GM18508 (cell line): ENCODE data around the gene WBP2.

ENCODE experiments used
- ATAC-seq: cut with Tn5 transposase; IDR thresholded peaks from one replicate; pipeline ENCODE4 v1.9.1; 2021; ENCODE audit warnings: moderate number of reproducible peaks; ENCODE audit not compliant: insufficient read depth, unreplicated experiment

WBP2 gene

DNA sequence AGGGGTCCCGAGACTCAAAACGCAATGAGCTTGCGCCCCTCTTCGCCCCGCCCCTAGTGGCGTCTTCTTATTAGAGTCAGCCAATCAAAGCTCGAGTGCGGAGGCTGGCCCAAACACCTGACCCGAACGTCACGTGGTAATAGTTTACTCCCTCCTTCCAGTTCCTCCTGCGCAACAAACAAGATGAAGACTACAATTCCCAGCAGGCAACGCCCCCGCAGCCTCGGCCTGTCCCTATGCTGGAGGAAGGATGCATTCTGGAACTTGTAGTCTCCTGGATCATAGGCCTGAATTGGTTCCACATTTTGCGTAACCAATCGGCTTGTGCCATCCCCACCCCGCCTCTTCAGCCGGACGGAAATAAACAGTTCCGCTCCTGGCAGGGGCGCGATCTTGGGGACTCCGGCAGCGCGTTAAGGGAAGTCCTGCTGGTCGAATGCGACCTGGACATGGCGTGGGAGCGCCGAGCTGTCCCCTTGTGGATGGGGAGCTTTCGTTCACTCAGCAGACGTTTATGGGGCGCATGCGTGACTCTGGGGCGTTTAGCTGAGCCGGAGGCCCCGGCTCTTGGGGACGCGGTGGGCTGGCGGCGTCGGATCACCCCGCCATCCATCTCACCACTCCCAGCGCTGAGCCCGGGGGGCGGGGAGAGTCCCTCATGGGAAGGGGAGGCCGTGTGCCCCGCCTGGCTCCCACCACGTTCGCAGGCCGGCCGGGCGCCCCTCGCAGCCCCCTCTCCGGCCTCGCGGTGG, at the start of gene WBP2:
WBP2 (minus strand) TSS at position 26 of the 752 bp plus-strand sequence. CDS start 38 bp downstream, outside the sequence.
- peak; percentile 64 for ATAC-seq

DNA sequence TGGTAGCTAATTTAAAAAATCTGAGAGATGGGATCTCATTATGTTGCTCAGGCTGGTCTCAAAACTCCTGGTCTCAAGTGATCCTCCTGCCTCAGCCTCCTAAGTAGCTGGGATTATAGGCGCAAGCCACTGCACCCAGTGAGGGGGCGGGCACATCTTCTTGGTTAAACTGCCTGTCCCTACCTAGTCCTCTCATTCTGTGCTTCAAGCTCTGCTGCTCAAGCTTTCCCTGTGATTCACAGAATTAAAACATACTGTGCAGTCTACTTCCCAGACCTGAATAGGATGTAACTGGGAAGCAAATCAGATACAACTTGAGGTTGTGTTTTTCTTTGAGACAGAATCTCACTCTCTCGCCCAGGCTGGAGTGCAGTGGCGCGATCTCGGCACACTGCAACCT, 47.3 kb upstream of the WBP2 start:
- ATAC-seq: no peak

DNA sequence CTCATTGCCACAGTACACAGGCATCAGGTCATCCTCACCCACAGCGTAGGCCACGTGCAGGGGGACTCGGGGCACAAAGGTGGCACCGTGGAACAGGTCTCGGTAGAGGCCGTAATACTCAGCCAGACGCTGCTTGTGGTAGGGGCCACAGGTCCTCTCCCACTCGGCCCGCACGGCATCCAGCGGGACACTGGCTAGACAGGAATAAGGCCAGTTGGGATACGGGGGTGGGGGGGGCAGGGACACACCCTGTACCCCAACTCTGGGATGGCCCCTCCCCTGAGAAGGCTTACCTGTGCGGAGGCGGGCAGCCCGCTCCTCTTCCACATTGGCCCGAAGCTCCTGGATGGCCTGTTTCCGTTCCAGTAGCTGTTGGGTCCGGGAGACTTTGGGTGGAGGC, 46.6 kb upstream of the WBP2 start:
- ATAC-seq: no peak

DNA sequence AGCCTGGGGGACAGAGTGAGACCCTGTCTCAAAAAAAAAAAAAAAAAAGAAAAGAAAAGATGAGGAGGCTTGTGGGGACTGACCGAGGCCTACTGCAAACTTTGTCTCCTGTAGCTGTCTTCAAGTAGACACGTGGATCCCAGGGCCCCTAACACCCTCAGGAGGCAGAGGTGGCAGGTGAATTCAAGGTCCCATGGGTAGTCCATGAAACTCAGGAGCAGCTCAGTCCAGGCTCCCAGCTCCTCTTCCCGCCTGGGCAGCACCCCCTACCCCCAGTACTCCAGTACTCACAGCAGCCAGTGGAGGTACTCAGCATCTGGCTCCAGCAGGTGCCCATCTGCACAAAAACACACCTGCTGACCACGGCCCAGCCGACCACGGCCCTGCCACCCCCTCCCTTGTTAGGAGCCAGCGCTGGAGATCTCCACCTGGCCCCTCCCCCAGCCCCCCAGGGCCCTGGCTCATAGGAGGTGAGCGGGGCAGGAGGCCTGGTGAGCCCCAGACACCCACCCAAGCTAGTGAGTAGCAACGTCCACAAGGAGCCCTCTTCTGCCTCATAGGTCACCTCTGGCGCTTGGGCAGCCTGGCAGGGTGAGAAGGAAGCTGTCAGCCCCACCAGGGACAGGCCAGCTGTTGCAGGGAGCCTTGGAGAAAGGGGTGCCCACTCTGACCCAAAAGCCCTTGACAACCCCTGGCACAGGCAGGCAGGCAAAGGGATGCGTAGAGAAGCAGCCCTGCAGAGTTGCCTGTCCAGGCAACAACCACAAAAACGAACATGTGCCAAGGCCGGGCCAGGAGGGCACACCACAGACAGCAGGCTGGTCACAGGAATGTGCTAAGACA, 45.8 kb upstream of the WBP2 start:
- ATAC-seq: no peak

DNA sequence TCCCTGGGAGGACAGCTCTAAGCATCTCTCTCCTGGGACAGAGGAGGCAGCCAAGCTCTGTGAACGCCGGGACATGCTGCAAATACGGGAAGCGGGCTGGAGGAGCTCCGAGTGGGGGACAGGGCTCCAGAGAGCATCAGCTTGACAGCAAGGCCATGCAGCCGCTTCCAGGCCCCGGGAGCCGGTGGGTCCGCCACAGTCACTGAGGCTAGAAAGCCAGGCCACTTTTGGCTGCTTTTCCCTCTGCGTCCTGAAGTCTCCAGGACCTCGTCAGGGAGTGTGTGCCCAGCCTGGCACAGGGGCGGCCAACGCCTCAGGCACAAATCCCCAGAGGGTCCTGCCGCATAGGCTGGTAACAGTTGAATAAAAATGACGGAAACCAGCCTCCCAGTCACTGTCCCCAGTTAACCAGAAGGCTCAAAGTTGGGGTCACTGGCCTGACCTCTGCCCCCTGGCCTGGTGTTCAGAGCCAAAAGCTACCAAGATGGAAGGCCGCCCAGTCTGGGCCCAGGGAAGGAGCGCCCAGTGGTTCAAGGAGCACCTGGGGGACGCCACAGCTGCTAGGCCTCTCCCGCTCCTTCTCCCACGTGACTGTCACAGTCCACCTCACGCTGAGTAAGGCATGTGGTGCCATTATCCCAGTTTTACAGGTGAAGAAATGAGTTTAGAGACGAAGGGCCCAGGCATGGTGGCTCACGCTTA, 44.8 kb upstream of the WBP2 start:
- no peak for ATAC-seq

DNA sequence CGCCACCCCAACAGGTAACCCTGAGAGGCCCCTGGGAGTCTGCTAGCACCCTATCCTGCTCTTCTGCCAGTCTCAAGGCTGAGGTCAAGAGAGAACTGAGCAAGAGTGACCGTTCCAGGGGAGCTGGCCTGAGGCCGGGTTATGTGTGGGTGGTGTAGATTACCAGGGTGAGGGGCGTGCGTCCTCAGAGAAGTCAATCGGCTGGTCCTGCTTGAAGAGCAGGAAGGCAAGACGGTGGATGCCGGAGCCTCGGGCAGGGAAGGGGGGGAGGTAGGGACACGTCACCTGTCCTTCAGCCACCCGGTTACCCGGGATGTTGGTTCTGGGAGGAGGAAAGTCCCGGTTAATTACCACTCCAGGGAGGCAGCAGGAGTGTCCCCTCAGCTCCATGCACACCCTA, 44.2 kb upstream of the WBP2 start:
- no peak for ATAC-seq

DNA sequence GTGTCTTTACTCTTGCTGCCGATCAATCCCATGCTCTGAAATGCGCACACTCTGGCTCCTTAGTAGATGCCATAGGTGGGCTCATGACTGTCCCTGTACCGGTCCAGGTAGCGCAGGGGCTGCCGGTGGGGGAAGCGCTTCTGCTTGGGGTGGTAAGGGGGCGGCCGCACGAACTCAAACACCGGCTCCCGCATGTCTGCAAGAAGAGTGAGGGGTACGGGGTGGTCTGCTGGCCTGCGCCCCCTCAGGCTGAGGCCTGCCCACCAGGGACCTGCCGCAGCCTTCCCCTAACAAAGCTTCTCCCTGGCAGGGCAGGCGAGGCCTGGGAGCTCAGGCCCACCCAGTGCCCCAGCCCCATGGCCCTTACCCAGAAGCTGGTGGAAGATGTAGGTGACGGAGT, 43.7 kb upstream of the WBP2 start:
- ATAC-seq: no peak

DNA sequence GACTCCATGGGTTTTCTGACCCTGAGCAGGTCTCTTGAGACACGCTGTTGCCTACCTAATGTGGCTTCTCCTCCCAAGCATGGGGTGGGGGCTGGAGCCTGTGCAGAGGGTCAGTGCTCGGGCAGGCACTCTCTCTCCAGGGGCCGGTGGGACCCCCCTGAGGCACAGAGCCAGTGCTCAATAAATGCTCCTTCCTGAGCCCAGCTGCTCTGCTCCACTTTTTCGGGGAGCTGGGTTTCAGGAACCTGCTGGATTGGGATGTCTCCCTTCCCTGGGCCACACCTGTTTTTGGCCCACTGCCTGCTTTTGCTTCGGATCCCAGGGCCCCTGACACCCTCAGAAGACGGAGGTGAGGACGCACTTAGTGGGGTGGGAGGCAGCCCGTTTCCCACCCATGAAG, 42.9 kb upstream of the WBP2 start:
- ATAC-seq: no peak

DNA sequence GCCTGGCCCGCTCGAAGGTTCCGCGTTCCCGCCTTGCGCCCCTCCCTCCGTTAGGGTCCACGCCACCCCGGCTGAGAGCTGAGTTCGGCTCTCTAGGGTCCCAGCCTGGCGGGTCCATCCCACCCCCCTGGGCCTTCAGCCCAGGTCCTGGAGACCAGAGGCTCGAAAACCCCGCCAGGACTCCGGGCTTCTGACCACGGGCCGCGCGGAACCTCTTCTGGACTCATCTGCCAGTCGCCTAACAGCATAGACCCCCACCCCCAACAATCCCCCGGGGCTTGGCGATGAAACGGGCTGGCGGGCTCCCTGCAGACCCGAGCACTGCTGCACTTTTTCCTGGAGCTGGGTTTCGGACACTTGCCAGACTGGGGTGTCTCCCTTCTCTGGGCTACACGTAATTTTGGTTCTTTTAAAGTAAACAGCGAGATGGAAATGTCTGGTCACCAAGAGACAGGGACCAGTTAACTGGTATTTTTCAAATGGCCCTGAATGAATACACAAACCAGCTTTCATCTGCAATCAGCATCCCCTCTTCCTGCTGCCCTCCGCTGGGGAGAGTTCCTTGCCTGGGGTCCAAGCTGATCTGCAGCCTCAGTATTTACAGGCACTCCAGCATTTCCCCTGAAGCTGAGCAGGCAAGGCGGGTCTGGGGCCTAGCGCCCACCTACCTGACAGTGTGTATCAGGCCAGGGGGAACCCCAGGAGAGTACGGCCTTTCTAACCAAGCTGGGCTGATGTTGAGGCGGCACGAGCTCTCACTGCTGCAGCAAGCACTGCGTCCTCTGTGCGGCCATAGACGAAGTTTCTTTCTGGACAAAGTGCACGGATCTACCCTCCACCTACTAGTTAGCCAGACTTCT, 42.3 kb upstream of the WBP2 start:
- ATAC-seq: no peak

DNA sequence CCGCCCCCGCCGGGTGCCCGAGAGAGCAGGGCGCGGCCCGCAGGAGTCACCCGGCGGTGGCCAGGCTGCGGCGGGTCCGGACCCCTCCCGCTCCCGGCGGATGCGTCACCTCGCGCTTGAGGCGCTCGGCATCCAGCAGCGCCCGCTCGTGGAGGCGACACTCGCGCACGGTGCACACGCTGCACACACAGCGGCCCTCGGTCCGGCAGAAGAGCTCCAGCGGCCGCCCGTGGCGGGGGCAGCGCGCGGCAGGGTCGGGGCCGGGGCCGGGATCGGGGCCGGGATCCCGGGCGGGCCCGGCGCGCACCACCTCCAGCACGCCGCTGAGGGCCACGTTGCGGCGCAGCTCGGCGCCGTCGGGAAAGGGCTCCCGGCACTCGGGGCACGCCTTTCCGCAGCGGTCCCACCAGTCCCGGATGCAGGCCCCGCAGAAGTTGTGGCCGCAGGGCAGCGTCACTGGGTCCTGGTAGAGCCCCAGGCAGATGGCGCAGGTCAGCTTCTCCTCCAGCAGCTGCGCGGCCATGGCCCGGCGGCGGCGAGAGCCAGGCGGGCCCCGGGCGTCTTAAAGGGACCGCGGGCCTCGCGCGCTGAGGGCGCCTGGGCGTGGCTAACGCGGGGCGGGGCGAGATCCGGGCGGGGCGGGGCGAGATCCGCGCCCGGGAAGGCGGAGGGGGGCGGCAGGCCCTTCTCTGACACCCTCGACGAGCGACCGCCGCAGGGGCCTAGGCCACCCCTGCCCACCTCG, 41.5 kb upstream of the WBP2 start, which contains the start of gene TRIM65:
TRIM65 (minus strand) TSS at position 537 of the 745 bp plus-strand sequence; CDS start at position 523, 14 bp downstream.
- ATAC-seq: no peak

DNA sequence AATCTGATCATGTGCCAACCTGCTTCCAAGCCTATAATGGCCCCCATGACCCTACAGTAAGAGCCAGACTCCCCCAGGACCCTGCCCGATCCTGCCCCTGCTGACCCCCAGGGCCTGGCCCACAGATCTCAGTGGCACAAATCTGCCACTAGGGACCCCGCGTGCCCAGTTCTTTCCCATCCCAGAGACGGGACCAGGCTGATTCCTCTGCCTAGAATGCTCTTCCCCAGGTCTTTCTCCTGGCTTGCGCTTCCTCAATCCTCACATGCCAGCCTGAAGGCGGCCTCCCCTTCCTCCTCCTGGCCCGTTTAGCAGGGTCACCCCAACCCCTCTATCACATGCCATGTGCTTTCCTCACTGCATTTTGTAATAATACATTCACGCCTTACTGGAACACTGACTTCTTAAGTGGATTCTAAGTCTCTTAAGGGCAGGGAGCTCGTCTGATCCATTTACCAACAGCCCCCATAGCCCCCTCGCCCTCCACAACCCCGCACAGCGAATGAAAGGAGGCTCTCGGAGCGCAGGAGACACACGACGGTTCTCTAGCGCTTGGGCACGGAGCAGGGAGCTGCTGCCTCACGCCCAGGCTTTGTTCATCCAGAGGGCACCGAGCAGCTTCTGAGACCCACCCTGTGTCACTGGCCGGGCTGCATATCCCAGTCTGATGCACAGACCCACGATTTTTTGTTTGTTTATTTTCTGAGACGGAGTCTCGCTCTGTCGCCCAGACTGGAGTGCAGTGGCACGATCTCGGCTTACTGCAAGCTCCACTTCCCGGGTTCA, 40.4 kb upstream of the WBP2 start:
- no peak for ATAC-seq

DNA sequence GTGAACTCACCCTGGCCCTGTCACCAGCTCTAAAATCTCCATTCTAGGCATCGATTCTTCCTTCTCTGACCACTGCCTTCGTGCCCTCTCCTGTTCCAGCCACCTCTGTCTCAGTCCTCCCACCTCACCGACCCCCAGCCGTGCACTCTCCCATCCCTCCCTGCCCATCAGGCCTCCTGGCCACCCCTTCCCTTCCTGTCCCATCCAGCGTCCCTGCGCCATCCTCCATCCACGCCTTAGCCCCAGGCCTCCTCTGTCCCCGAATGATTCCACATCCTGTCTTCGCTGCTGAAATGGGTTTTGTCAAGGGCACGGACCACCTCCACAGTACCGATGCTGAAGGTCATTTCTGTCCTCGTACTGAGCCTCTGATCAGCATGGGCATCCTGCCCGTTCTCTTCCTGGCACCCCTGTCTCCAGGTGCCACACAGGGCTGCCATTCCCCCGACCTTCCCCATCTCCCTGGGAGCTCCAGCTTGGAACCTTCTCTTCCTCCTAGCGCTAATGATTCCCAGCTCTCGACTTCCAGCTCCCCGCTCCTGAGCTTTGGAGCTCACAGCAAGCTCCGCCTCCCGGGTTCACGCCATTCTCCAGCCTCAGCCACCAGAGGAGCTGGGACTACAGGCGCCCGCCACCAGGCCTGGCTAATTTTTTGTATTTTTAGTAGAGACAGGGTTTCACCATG, 39.1 kb upstream of the WBP2 start:
- no peak for ATAC-seq

DNA sequence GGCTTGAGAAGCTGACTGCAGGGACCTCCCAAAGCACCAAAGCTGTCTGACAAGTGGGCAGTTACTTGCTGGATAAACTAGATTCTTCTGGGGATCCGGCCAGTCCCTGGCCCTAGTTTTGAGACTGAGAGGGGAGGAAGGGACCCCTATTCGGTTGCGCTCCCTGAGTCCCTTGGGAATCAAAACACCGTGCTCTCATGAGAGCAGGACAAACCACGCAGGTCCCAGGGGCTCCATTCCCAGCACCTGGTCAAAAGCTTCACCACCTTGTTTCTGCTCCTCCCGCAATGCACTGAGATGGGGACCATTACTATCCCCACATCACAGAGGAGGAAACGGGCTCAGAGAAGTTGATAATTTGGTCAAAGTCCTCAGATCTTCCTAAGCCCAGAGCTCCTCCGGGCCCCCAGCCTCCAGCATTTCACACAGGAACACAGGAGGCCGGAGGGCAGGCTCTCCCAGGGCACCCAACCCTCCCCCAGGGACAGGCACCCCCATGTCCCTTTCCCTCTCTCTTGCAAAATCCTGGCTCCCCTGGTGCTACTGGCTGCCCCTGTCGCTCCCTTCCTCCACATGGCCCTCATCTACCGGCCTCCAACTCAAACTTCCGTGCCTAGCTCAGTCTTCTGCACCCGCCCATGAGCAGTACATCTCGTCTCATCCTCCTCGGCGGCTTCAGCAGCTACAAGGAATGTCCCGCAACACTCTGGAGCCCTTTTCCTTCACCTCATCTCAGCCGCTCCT, 38.3 kb upstream of the WBP2 start:
- no peak for ATAC-seq

DNA sequence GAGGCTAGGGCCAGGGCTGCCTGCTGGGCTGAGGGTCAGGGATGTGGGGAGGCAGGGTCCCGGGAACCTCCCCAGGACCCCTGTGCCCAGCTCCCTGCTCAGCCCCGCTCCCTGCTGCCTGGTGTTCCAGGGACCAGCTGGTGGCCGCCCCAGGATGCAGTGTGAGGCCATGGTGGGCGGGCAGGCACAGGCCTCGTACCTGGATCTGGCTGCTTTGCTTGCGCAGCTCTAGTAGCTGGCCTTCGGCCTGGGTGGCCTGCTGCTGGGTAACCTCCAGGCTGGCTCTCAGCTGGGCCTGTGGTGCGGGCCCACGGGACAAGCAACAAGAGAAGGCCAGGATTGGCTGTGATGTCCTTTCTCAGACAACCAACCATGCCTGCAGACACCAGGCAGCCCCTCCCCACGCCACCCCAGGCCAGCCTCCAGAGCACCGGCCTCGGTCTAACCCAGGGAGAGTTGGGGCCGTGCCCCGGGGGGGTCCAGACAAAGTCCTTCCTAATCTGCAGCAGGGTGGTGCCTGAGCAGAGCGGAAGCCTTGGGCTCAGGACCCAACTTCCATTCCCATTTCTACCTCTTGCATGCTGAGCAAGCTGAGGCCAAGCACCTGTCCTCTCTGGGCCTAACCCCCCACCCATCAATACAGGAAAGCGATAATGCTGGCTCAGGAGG, 37.6 kb upstream of the WBP2 start:
- ATAC-seq: no peak

DNA sequence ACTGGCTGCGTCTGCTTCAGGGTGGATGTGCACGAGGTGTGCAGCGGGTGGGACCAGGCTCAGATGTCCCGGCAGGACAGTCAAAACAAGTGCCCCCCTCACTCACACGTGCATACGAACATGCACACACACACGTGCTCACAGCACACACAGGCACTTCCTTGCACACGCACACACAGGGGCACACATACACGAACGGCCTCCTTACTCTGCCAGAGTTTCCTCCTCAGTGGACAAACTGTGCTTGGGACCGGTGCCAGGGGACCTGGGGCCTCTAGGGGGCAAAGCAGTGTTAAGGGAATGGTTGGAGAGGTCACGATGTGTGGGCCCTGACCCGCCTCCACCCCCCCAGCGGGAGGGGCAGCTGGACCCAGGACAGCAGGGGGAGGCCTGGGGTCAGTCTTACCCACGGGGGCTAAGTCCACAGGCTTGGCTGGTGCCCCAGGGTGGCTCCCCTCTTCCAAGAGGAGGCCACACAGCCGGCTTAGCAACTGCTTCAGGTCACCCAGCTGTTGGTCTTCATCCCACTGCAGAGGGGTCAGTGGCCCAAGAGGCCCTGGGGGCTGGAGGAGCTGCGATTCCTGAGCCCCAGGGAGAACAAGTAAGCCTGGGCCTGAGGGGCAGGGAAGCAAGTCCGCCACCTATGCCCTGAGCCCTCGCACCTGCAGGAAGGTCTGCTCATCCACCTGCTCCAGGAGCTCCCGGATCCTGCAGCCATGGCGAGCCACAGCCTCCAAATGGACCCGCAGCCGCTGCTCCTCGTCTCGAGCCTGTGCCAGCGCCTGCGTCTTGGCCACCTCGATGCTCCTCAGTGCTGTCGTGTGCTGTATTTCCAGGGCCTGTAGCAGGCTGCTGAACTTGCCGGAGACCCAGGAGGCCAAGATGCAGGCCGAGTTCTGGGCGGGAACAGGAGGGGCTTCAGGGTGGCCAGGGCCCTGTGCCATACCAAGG, 36.7 kb upstream of the WBP2 start:
- no peak for ATAC-seq
